ENCODE measurements around the gene SUPT3H. TPM values are rescaled to one million over a fixed set of nuclear protein-coding genes. Genes with fewer than 3 reads are reported as not detected.

SUPT3H gene
- total and polyA plus RNA-seq, 4 donors, result 0.85 to 4.8 (median 2.4) TPM

- no peak overlapping the region for H3K9ac ChIP-seq (ENCODE audit: low read depth in 1 of 2, low read length in 2 of 2)
- TF ChIP-seq EGR1 (IDR thresholded peaks at IDR 0.05; ENCODE audit: low read depth in 2 of 2) (no peak), NR2F2 (IDR thresholded peaks at IDR 0.05) (no peak), FOXA1 (IDR thresholded peaks at IDR 0.05) (no peak), MAX (IDR thresholded peaks at IDR 0.05) (no peak), JUND (IDR thresholded peaks at IDR 0.05) (no peak)
- WGBS, result 96% methylated on average over 1 of the region's 1 CpG
- H3K9me3 ChIP-seq (ENCODE audit: control insufficient read depth in 4 of 4, low read length in 3 of 4), result no peaks in the 10 kb centered on the region
- H3K4me3 ChIP-seq (ENCODE audit: low read depth in 1 of 3, low read length in 3 of 3), result no peak overlapping the region
- no peaks in the 10 kb centered on the region for H3K36me3 ChIP-seq (ENCODE audit: control insufficient read depth in 4 of 4, insufficient read depth in 3 of 4, low read depth in 1 of 4, low read length in 3 of 4)
- H3K27me3 ChIP-seq (ENCODE audit: control insufficient read depth in 4 of 4, insufficient read depth in 4 of 4, low read length in 3 of 4), result no peaks in the 10 kb centered on the region
- no peaks in the 10 kb centered on the region for H3K4me1 ChIP-seq (ENCODE audit: control insufficient read depth in 4 of 4, insufficient read depth in 4 of 4, low read length in 3 of 4)
- no peak overlapping the region for H3K27ac ChIP-seq (ENCODE audit: low read depth in 1 of 2, low read length in 2 of 2)
- no peak for DNase-seq (ENCODE audit: low spot score)
Measured at GRCh38 chr6:44841829-44842228, 535.9 kb downstream of the SUPT3H start.

GRCh38 chr6:44837741-44838140 is 540.0 kb downstream of the SUPT3H start:
- Histone ChIP-seq H3K27me3 (ENCODE audit: control insufficient read depth in 4 of 4, insufficient read depth in 4 of 4, low read length in 3 of 4) (no peaks in the 10 kb centered on the region), H3K4me1 (ENCODE audit: control insufficient read depth in 4 of 4, insufficient read depth in 4 of 4, low read length in 3 of 4) (no peaks in the 10 kb centered on the region), H3K27ac (ENCODE audit: low read depth in 1 of 2, low read length in 2 of 2) (no peak overlapping the region), H3K4me3 (ENCODE audit: low read depth in 1 of 3, low read length in 3 of 3) (no peak overlapping the region), H3K9me3 (ENCODE audit: control insufficient read depth in 4 of 4, low read length in 3 of 4) (no peaks in the 10 kb centered on the region), H3K9ac (ENCODE audit: low read depth in 1 of 2, low read length in 2 of 2) (no peak overlapping the region), H3K36me3 (ENCODE audit: control insufficient read depth in 4 of 4, insufficient read depth in 3 of 4, low read depth in 1 of 4, low read length in 3 of 4) (no peaks in the 10 kb centered on the region)
- WGBS, result 95% methylated on average over 1 of the region's 1 CpG
- TF ChIP-seq MAX (IDR thresholded peaks at IDR 0.05) (no peak), FOXA1 (IDR thresholded peaks at IDR 0.05) (no peak), YY1 (IDR thresholded peaks at IDR 0.05) (no peak), RXRA (IDR thresholded peaks at IDR 0.05) (no peak), ATF3 (IDR thresholded peaks at IDR 0.05) (no peak), GABPA (IDR thresholded peaks at IDR 0.05 in 1 of 2, conservative IDR thresholded peaks at IDR 0.05 in 1 of 2) (no peak), HNF4G (IDR thresholded peaks at IDR 0.05) (no peak), SP1 (IDR thresholded peaks at IDR 0.05) (no peak), CTCF (IDR thresholded peaks at IDR 0.05; ENCODE audit: low read depth, low read length, missing input control) (no peak), TAF1 (conservative IDR thresholded peaks at IDR 0.05) (no peak), JUND (IDR thresholded peaks at IDR 0.05) (no peak), EGR1 (IDR thresholded peaks at IDR 0.05; ENCODE audit: low read depth in 2 of 2) (no peak), HNF4A (conservative IDR thresholded peaks at IDR 0.05) (no peak), RAD21 (IDR thresholded peaks at IDR 0.05) (no peak), REST (IDR thresholded peaks at IDR 0.05) (no peak), FOXA2 (IDR thresholded peaks at IDR 0.05) (no peak), ZBTB33 (IDR thresholded peaks at IDR 0.05) (no peak), NR2F2 (IDR thresholded peaks at IDR 0.05) (no peak)
- DNase-seq (ENCODE audit: low spot score), result no peak
